GM19023 (cell line): ENCODE results near the gene AKR1A1.
"Not testable (repeated sequence)": the region's sequence is repeated elsewhere in the genome, so short reads cannot be mapped to it uniquely, and the experiment has no call there.

Source experiments
- ATAC-seq: cut with Tn5 transposase; IDR thresholded peaks from one replicate; pipeline ENCODE4 v1.9.1; 2021; ENCODE audit warnings: mild to moderate bottlenecking, moderate library complexity; ENCODE audit not compliant: unreplicated experiment

The AKR1A1 gene

GRCh38 chr1:45569571-45569961 lies 18.9 kb downstream of the AKR1A1 start:
- no peak for ATAC-seq

- ATAC-seq, result no peak
Measured at GRCh38 chr1:45569962-45570581, 19.4 kb downstream of the AKR1A1 start.

GRCh38 chr1:45570631-45571030 lies 20.0 kb downstream of the AKR1A1 start:
- no peak for ATAC-seq

- no peak for ATAC-seq
Measured at GRCh38 chr1:45573231-45573804, 22.7 kb downstream of the AKR1A1 start.

GRCh38 chr1:45574105-45574626 lies 23.5 kb downstream of the AKR1A1 start:
- ATAC-seq, result no peak

- peak; percentile 78 for ATAC-seq
Measured at GRCh38 chr1:45583264-45583665, 32.6 kb downstream of the AKR1A1 start.

- ATAC-seq, result peak; percentile 59
Measured at GRCh38 chr1:45583666-45584350, 33.2 kb downstream of the AKR1A1 start, which contains the start of gene NASP. Gene NASP, plus strand, starts transcription at chr1:45584041. Its CDS starts 106 bp downstream, at chr1:45584147.

GRCh38 chr1:45584351-45585109 lies 33.9 kb downstream of the AKR1A1 start:
- peak; percentile 39 for ATAC-seq

GRCh38 chr1:45585110-45585426 lies 34.4 kb downstream of the AKR1A1 start:
- no peak for ATAC-seq

GRCh38 chr1:45585496-45586075 lies 35.0 kb downstream of the AKR1A1 start:
- no peak for ATAC-seq

- no peak for ATAC-seq
Measured at GRCh38 chr1:45586769-45587168, 36.1 kb downstream of the AKR1A1 start.

- ATAC-seq, result no peak
Measured at GRCh38 chr1:45589861-45590260, 39.2 kb downstream of the AKR1A1 start.

- no peak for ATAC-seq
Measured at GRCh38 chr1:45594412-45594811, 43.8 kb downstream of the AKR1A1 start.

GRCh38 chr1:45596765-45597164 lies 46.1 kb downstream of the AKR1A1 start:
- not testable (repeated sequence) for ATAC-seq

- ATAC-seq, result no peak
Measured at GRCh38 chr1:45604239-45604638, 53.6 kb downstream of the AKR1A1 start.

GRCh38 chr1:45607404-45608074 lies 56.9 kb downstream of the AKR1A1 start:
- ATAC-seq, result no peak

GRCh38 chr1:45608175-45609156 lies 57.8 kb downstream of the AKR1A1 start:
- ATAC-seq, result no peak

GRCh38 chr1:45610589-45611226 lies 60.1 kb downstream of the AKR1A1 start:
- ATAC-seq, result no peak
